Keratinocyte (primary cell): ENCODE results near the gene CFAP410. TPM values are rescaled to one million over a fixed set of nuclear protein-coding genes. Genes with fewer than 3 reads are reported as not detected.

Experiments
- DNase-seq: peaks from one replicate; pipeline ENCODE4 v3.0.0-alpha.2; 2011; ENCODE audit warnings: low read depth, missing footprints, low spot score
- FAIRE-seq: peaks from 2 replicates; lab custom pipeline; 2011; peaks lifted over from hg19 to GRCh38; lab: Jason Lieb, UNC
- H2AFZ ChIP-seq: 2 replicates; pipeline ENCODE4 v1.6.0; 2012; ENCODE audit warnings: low read length, control low read depth, inconsistent platforms; ENCODE audit not compliant: control insufficient read depth
- H3K27ac ChIP-seq: 2 replicates; pipeline ENCODE4 v1.5.1; 2011; ENCODE audit warnings: low read length; ENCODE audit not compliant: control insufficient read depth, insufficient read depth
- H3K27me3 ChIP-seq: 3 replicates; pipeline ENCODE4 v1.6.0; 2011; ENCODE audit warnings: low read length; ENCODE audit not compliant: control insufficient read depth, insufficient read depth; ENCODE audit errors: extremely low read depth
- H3K36me3 ChIP-seq, 2 experiments: 2 replicates in 1 of 2; 3 replicates in 1 of 2; pipeline ENCODE4 v1.5.1; 2011; ENCODE audit warnings: low read length in 2 of 2, mild to moderate bottlenecking in 1 of 2; ENCODE audit not compliant: control insufficient read depth in 2 of 2, insufficient read depth in 2 of 2; ENCODE audit errors: extremely low read depth in 1 of 2
- H3K4me1 ChIP-seq: 3 replicates; pipeline ENCODE4 v1.5.1; 2011; ENCODE audit warnings: low read length; ENCODE audit not compliant: control insufficient read depth, insufficient read depth; ENCODE audit errors: extremely low read depth
- H3K4me2 ChIP-seq: 3 replicates; pipeline ENCODE4 v1.6.0; 2011; ENCODE audit warnings: low read depth, low read length; ENCODE audit not compliant: control insufficient read depth, insufficient read depth; ENCODE audit errors: extremely low read depth
- H3K4me3 ChIP-seq, 3 experiments: fragments of 200-600 bp in 1 of 3; sonication (generic) in 1 of 3; 2 replicates in 2 of 3; 3 replicates in 1 of 3; pipeline ENCODE4 v1.5.1; 2011 to 2016; ENCODE audit warnings: low read length in 3 of 3, mild to moderate bottlenecking in 3 of 3, control low read depth in 2 of 3, inconsistent platforms in 1 of 3, low read depth in 1 of 3, mixed read lengths in 1 of 3, mixed run types in 1 of 3, moderate library complexity in 1 of 3; ENCODE audit not compliant: control insufficient read depth in 2 of 3, insufficient read depth in 2 of 3; ENCODE audit errors: extremely low read depth in 1 of 3
- H3K79me2 ChIP-seq: 2 replicates; pipeline ENCODE4 v1.6.0; 2012; ENCODE audit warnings: low read length; ENCODE audit not compliant: control insufficient read depth, insufficient read depth
- H3K9ac ChIP-seq: 3 replicates; pipeline ENCODE4 v1.6.0; 2011; ENCODE audit warnings: low read length; ENCODE audit not compliant: control insufficient read depth, insufficient read depth; ENCODE audit errors: extremely low read depth
- H3K9me1 ChIP-seq: 3 replicates; pipeline ENCODE4 v1.6.0; 2011; ENCODE audit warnings: low read length; ENCODE audit not compliant: control insufficient read depth, insufficient read depth; ENCODE audit errors: extremely low read depth
- H3K9me3 ChIP-seq: 2 replicates; pipeline ENCODE4 v1.5.1; 2012; ENCODE audit warnings: low read depth, low read length; ENCODE audit not compliant: control insufficient read depth
- H4K20me1 ChIP-seq: 3 replicates; pipeline ENCODE4 v1.6.0; 2011; ENCODE audit warnings: low read length; ENCODE audit not compliant: control insufficient read depth, insufficient read depth; ENCODE audit errors: extremely low read depth
- CTCF ChIP-seq, 3 experiments: IDR thresholded peaks in 1 of 3; conservative IDR thresholded peaks in 1 of 3; optimal IDR thresholded peaks in 1 of 3; 2 replicates in 2 of 3; 3 replicates in 1 of 3; pipeline versions ENCODE3 to v1.5.1; 2011; ENCODE audit warnings: low read length in 3 of 3, mild to moderate bottlenecking in 3 of 3, moderate library complexity in 2 of 3, control low read depth in 1 of 3, inconsistent platforms in 1 of 3; ENCODE audit not compliant: insufficient read depth in 2 of 3; ENCODE audit errors: extremely low read depth in 1 of 3
- EZH2 ChIP-seq: IDR thresholded peaks from one replicate; pipeline ENCODE4 v1.6.1; 2012; ENCODE audit warnings: inconsistent platforms, mild to moderate bottlenecking, low read length, moderate library complexity
- dilution Hi-C: fragments of 300-500 bp; cut with MboI; formaldehyde crosslinking; loops from one replicate; pipeline ENCODE4 v1.7.0; 2020; ENCODE audit warnings: low sequenced_read_pairs; ENCODE audit not compliant: extremely low pct_ligation_motif_present
- polyA plus RNA-seq, 5 experiments: library from polyadenylated mRNA; depleted of rRNA in 3 of 5; stranded (reverse) in 3 of 5; stranded (forward) in 1 of 5; unstranded in 1 of 5; fragments of >200 nt; gene quantifications; 1 replicate in 1 of 5; 2 replicates in 3 of 5; 3 replicates in 1 of 5; pipeline versions ENCODE4 v1.2.1 to v1.2.3, GENCODE V29; 2011 to 2012; ENCODE audit warnings: missing spikeins in 2 of 5, low read depth in 1 of 5, low replicate concordance in 1 of 5

Gene CFAP410
- polyA plus RNA-seq, 1 donor (not counting 4 experiments of a cell fraction or from before 2014, with no cell fraction given) = 2.2 TPM

- dilution Hi-C loops = no loop called here
Measured at GRCh38 chr21:44316277-44316900, 22.8 kb downstream of the CFAP410 start.

GRCh38 chr21:44315691-44316203, 23.4 kb downstream of the CFAP410 start:
- no peak for FAIRE-seq
- peaks cover 3% of the 10 kb centered on the region for H3K4me1 ChIP-seq
- no peak overlapping the region for H3K9ac ChIP-seq
- H3K79me2 ChIP-seq = no peaks in the 10 kb centered on the region
- no peak overlapping the region for H3K4me3 ChIP-seq
- H4K20me1 ChIP-seq = no peaks in the 10 kb centered on the region
- TF ChIP-seq CTCF (optimal IDR thresholded peaks at IDR 0.05 in 1 of 3, IDR thresholded peaks at IDR 0.05 in 1 of 3, conservative IDR thresholded peaks at IDR 0.05 in 1 of 3; ENCODE audit: extremely low read depth in 1 of 3, insufficient read depth in 2 of 3, low read length in 3 of 3) (no peak), EZH2 (no peak)
- H3K27ac ChIP-seq = no peak overlapping the region
- no peak overlapping the region for H3K4me2 ChIP-seq
- H3K27me3 ChIP-seq = no peaks in the 10 kb centered on the region
- no peaks in the 10 kb centered on the region for H3K9me3 ChIP-seq
- H3K9me1 ChIP-seq = no peaks in the 10 kb centered on the region
- no peak overlapping the region for H2AFZ ChIP-seq
- peaks cover 11 to 42% of the 10 kb centered on the region in 2 experiments for H3K36me3 ChIP-seq
- dilution Hi-C loops = no loop called here
- DNase-seq = no peak

More at GRCh38 chr21:44316277-44316900, 22.8 kb downstream of the CFAP410 start:
- FAIRE-seq (no peak), DNase-seq (no peak)
- peaks cover 3% of the 10 kb centered on the region for H3K4me1 ChIP-seq
- H3K36me3 ChIP-seq = peaks cover 13 to 40% of the 10 kb centered on the region in 2 experiments
- no peak overlapping the region for H2AFZ ChIP-seq
- no peak overlapping the region for H3K4me3 ChIP-seq
- H3K9ac ChIP-seq = no peak overlapping the region
- H3K79me2 ChIP-seq = no peaks in the 10 kb centered on the region
- H3K27ac ChIP-seq = no peak overlapping the region
- H3K27me3 ChIP-seq = no peaks in the 10 kb centered on the region
- no peaks in the 10 kb centered on the region for H3K9me1 ChIP-seq
- H3K4me2 ChIP-seq = no peak overlapping the region
- H3K9me3 ChIP-seq = no peaks in the 10 kb centered on the region
- TF ChIP-seq CTCF (optimal IDR thresholded peaks at IDR 0.05 in 1 of 3, IDR thresholded peaks at IDR 0.05 in 1 of 3, conservative IDR thresholded peaks at IDR 0.05 in 1 of 3; ENCODE audit: extremely low read depth in 1 of 3, insufficient read depth in 2 of 3, low read length in 3 of 3) (no peak), EZH2 (no peak)
- no peaks in the 10 kb centered on the region for H4K20me1 ChIP-seq
